Germinal center (tissue), 1 donor: ENCODE results near the gene RNU5B-1.
"Not testable (repeated sequence)": the region's sequence is repeated elsewhere in the genome, so short reads cannot be mapped to it uniquely, and the experiment has no call there.

ENCODE experiments used
- DNase-seq: peaks from one replicate; pipeline ENCODE4 v3.0.0; 2012; ENCODE audit warnings: mixed read lengths, low spot score

RNU5B-1 gene

DNA sequence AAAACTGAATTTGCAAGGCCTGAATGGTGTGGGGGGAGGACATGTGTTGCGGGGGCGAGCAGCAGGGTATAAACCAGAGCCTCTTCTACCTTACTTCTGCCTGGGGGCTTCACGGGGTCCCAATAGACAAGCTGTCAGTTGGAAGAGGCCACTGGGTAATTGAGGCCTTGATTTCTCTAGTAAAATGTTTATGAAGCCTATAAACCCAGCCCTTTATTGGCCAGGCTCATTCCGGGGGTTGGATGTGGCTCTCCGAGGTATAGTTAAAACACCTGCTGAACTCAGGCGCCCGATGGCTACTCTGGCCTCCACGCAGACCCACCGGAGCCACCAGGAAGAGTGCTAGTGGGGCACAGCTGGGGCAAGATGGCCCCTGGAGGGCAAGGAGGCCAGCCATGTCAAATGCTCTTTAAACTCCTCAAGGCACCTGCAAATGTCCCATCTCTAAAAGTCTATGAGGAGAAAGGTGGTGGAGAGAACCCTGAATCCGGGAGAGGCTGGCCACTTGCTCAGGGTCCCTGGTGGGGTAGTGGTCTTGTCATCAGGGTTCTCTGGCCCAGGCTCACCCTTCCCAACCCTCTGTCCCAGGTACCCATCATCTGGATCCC is 39.0 kb downstream of the RNU5B-1 start:
- no peak for DNase-seq

DNA sequence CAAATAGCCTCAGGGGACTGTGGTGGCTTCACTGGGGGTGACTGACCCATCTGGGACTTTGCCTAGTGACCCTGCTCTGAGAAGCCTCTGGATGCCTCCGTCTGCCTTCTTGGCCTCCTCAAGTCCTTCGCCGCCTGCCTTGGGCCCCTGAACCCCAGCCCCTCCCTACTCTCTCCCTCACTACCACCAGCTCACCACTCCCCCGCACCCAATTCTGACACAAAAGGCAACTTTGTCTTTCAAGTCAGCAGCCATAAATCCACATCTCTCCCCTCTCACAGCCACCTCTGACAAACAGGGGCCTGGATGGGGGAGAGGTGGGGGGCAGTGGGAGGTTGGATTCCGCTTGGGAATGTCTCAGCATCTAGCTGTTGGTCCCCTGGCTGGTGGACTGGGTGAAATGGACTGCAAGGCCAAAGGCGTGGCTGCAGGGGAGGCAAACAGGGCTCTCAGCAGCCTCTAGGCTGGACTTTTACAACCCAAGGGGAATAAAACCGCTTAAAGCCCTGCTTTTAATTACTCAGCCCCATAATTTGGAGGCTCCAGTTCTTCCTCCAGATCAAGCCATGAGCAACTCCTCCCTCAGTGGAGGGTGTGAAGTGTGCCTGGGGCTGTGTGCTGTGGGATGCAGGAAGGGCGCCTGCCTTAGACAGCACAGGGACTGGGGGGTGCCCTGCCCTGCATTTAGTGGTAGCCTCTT is 39.9 kb downstream of the RNU5B-1 start:
- no peak for DNase-seq

DNA sequence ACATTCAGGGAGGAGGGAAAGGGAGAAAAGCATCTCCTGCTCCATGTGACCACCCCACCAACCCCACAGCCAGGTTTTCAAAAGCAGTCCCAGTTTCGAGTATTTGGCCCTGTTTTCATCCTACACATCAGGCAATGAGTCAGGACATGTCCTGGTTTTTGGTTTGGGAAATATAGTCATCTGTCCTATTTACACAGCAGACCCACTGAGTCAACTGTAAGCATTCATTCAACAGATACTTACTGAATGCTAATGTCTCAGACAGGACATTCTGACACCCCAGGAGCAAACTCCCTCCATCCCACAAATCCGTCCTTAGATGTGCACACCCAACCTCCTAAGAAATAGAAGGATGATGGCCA is 40.4 kb downstream of the RNU5B-1 start:
- DNase-seq = no peak

DNA sequence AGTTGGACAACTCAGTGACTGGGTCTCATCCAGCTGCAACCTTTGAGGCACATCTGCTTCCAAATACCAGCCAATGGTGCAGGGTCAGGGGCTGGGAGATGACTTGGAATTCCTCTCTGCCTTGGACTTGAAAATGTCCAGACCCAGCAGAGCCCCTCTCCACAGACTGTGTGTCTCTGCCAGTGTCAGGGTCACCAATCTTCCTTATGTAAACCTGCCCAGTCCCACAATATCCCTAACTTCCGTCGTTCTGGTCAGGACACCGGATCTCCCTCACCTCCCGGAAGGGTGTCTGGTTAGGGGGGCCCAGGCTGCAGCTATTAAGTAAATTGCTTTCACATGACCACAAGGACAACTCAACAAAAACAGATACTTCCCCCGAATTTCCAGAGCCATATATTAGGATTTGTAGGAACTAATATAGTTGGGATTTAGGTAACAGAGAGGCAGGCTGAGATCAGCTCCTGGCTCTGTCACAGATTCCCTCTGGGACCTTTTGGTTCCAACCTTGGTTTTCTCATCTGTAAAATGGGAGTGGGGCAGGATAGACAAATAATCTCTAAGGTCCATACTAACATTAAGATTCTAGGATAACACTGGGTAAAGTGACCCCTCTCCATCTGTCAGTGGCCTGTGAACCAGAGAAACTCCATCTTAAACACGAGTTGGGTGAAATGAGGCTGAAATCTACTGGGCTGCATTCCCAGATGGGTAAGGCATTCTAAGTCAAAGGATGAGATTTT is 42.5 kb downstream of the RNU5B-1 start:
- DNase-seq = no peak

DNA sequence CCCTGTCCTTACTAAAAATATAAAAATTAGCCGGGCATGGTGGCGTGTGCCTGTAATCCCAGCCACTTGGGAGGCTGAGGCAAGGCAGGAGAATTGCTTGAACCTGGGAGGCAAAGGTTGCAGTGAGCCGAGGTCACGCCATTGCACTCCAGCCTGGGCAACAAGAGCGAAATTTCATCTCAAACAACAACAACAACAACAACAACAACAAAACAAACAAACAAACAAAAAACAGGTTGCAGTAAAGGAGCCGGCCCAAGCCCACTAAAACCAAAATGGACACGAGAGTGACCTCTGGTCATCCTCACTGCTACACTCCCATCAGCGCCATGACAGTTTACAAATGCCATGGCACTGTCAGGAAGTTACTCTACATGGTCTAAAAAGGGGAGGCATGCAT is 43.3 kb downstream of the RNU5B-1 start:
- DNase-seq = not testable (repeated sequence)

DNA sequence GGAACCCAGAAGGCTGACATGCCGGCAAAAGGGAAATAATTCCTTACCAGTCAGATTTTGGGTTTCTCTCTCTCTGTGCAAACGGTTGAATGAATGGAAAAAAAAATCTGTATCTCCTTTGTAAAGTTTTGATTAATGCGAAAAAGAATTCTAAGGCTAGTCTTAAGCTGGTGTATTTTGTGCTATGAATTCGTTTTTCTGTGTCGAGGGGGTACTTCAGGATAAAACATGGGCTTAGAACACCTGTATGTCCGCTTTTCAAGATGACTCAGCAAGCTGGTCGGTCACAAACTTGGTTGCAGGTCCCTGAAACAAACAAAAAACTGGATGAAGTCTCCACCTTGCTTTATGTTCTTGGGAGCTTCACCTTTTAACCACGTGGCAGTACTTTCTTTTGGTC is 44.9 kb downstream of the RNU5B-1 start:
- DNase-seq = no peak

DNA sequence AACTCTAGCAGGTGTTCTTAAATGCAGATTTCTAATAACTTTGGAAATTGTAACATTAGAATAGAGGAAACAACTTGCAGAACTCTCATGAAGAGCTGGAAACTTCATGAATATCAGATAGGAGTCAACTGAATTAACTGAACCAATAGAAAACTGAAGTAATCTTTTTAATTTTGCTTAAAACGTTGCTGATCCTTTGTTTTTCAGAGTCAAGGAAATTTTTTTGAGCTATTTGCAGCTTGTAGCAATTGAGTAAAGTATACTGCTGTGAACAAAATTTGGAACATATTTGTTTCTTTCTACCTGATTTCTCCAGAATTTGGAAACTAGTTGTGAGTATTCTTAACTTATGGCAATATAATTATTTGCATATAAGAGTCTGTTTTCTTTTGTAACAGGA is 47.5 kb downstream of the RNU5B-1 start:
- DNase-seq = not testable (repeated sequence)
